CD14-positive monocyte (primary cell): ENCODE results near the gene BMP2K. TPM values are rescaled to one million over a fixed set of nuclear protein-coding genes. Genes with fewer than 3 reads are reported as not detected.

Experiments
- DNase-seq, 3 donors: peaks; one replicate each; pipeline ENCODE4 v3.0.0-alpha.2; 2011 to 2022
- H2AFZ ChIP-seq: 2 replicates; pipeline ENCODE4 v1.6.0; 2012; ENCODE audit warnings: mild to moderate bottlenecking, low read depth, low read length, inconsistent platforms; ENCODE audit not compliant: insufficient read depth, poor library complexity, severe bottlenecking
- H3K27ac ChIP-seq, 2 donors: 1 replicate in 1 of 2; 2 replicates in 1 of 2; pipeline ENCODE4 v1.5.1; 2012 to 2013; ENCODE audit warnings: low read length in 2 of 2, control low read depth in 1 of 2, inconsistent platforms in 1 of 2, low read depth in 1 of 2, mild to moderate bottlenecking in 1 of 2
- H3K27me3 ChIP-seq, 2 donors: one replicate each; pipeline versions ENCODE4 v1.6.0 to v1.6.1; 2011 to 2013; ENCODE audit warnings: low read length in 2 of 2; ENCODE audit not compliant: control insufficient read depth in 2 of 2, insufficient read depth in 2 of 2
- H3K36me3 ChIP-seq, 2 donors: replicated peaks in 1 of 2; 1 replicate in 1 of 2; 2 replicates in 1 of 2; pipeline versions ENCODE4 v1.5.1 to v1.6.1; 2012 to 2013; ENCODE audit warnings: low read length in 2 of 2, control low read depth in 1 of 2, inconsistent platforms in 1 of 2, mild to moderate bottlenecking in 1 of 2; ENCODE audit not compliant: insufficient read depth in 2 of 2, control insufficient read depth in 1 of 2
- H3K4me1 ChIP-seq, 2 donors: 1 replicate in 1 of 2; 2 replicates in 1 of 2; pipeline versions ENCODE4 v1.5.1 to v1.6.1; 2012 to 2013; ENCODE audit warnings: low read length in 2 of 2, control low read depth in 1 of 2, inconsistent platforms in 1 of 2, mild to moderate bottlenecking in 1 of 2, moderate library complexity in 1 of 2; ENCODE audit not compliant: insufficient read depth in 2 of 2, control insufficient read depth in 1 of 2
- H3K4me2 ChIP-seq: replicated peaks from 2 replicates; pipeline ENCODE3; 2012; ENCODE audit warnings: low read length, moderate library complexity, mild to moderate bottlenecking; ENCODE audit not compliant: poor library complexity, severe bottlenecking; ENCODE audit errors: extremely low read depth
- H3K4me3 ChIP-seq, 3 experiments: fragments of 200-600 bp in 1 of 3; sonication (generic) in 1 of 3; replicated peaks in 1 of 3; 1 replicate in 2 of 3; 2 replicates in 1 of 3; pipeline ENCODE4 v1.5.1; 2011 to 2013; ENCODE audit warnings: low read length in 3 of 3, mild to moderate bottlenecking in 3 of 3, control low read depth in 2 of 3, low read depth in 2 of 3, inconsistent platforms in 1 of 3, moderate library complexity in 1 of 3
- H3K79me2 ChIP-seq: 2 replicates; pipeline ENCODE4 v1.6.0; 2012; ENCODE audit warnings: mild to moderate bottlenecking, control low read depth, inconsistent platforms, low read length, moderate library complexity; ENCODE audit not compliant: insufficient read depth
- H3K9ac ChIP-seq: 2 replicates; pipeline ENCODE4 v1.6.0; 2017; ENCODE audit warnings: low read length, mild to moderate bottlenecking; ENCODE audit not compliant: insufficient read depth, poor library complexity, severe bottlenecking
- H3K9me3 ChIP-seq, 2 donors: replicated peaks in 1 of 2; 1 replicate in 1 of 2; 2 replicates in 1 of 2; pipeline versions ENCODE4 v1.5.1 to v1.6.1; 2012 to 2013; ENCODE audit warnings: low read length in 2 of 2, control low read depth in 1 of 2; ENCODE audit not compliant: control insufficient read depth in 1 of 2, insufficient read depth in 1 of 2
- H4K20me1 ChIP-seq: 2 replicates; pipeline ENCODE4 v1.6.0; 2012; ENCODE audit warnings: mild to moderate bottlenecking, low read length, control low read depth, moderate library complexity; ENCODE audit not compliant: insufficient read depth
- H3K27ac Mint-ChIP-seq, 7 donors: one replicate each; pipeline ENCODE4 v1.8.0; 2020; ENCODE audit warnings: mild to moderate bottlenecking in 7 of 7, mixed read lengths in 7 of 7, moderate library complexity in 6 of 7, inconsistent platforms in 2 of 7
- H3K27me3 Mint-ChIP-seq, 3 donors: one replicate each; pipeline ENCODE4 v1.8.0; 2021 to 2022; ENCODE audit warnings: low read depth in 3 of 3, mild to moderate bottlenecking in 3 of 3, mixed read lengths in 3 of 3, moderate library complexity in 3 of 3, inconsistent platforms in 1 of 3
- H3K36me3 Mint-ChIP-seq, 2 donors: one replicate each; pipeline ENCODE4 v1.8.0; 2020; ENCODE audit warnings: mixed read lengths in 2 of 2, inconsistent platforms in 1 of 2, mild to moderate bottlenecking in 1 of 2
- H3K4me1 Mint-ChIP-seq: one replicate; pipeline ENCODE4 v1.8.0; 2020; ENCODE audit warnings: mild to moderate bottlenecking, mixed read lengths
- H3K4me3 Mint-ChIP-seq, 2 donors: one replicate each; pipeline ENCODE4 v1.8.0; 2020; ENCODE audit warnings: mild to moderate bottlenecking in 2 of 2, mixed read lengths in 2 of 2, moderate library complexity in 1 of 2
- H3K9me3 Mint-ChIP-seq, 7 donors: one replicate each; pipeline ENCODE4 v1.8.0; 2020 to 2022; ENCODE audit warnings: mixed read lengths in 7 of 7, mild to moderate bottlenecking in 6 of 7, moderate library complexity in 6 of 7, inconsistent platforms in 2 of 7
- WGBS: methylation state at CpG from one replicate; pipeline ENCODE4 v1.1.5; 2013; ENCODE audit warnings: missing lambda C conversion rate; ENCODE audit not compliant: insufficient coverage; 5-methylcytosine and 5-hydroxymethylcytosine counted together
- intact Hi-C, 2 donors: fragments of 100-400 bp; cut with micrococcal nuclease; formaldehyde crosslinking; loops; one replicate each; pipeline versions ENCODE4 v1.15.0 to v1.15.1; 2023
- polyA plus RNA-seq, 3 donors: library from polyadenylated mRNA; depleted of rRNA in 1 of 3; unstranded in 2 of 3; stranded (reverse) in 1 of 3; fragments of 300-500 nt in 2 of 3; fragments of >200 nt in 1 of 3; fragmentation: Illumina TruSeq in 2 of 3; gene quantifications; 1 replicate in 2 of 3; 2 replicates in 1 of 3; pipeline ENCODE4 v1.2.3, GENCODE V29; 2012 to 2021
- TF ChIP-seq, protein P1 (sequence below): fragments of 200-600 bp; IDR thresholded peaks from one replicate; pipeline ENCODE4 v1.8.0; 2022; ENCODE audit warnings: antibody characterized with exemption, mild to moderate bottlenecking

BMP2K gene
- polyA plus RNA-seq, 3 donors, result 11.8 to 39.7 (median 21.6) TPM

DNA sequence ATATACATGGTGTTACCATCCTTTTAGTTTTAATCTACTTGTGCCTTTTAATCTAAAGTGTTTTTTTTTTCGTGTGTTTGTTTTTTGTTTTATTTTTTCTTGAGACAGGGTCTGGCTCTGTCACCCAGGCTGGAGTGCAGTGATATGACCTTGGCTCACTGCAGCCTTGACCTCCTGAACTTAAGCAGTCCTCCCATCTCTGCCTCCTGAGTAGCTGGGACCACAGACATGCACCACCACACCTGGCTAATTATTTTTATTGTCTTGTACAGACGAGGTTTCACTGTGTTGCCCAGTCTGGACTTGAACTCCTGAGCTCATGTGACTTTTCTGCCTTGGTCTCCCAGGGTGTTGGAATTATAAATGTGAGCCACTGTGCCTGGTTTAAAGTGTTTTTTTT lies 33.1 kb downstream of the BMP2K start:
- H3K27me3 ChIP-seq, result no peaks in the 10 kb centered on the region
- no peak overlapping the region for H2AFZ ChIP-seq
- intact Hi-C loops, result no loop called here
- DNase-seq, result no peak
- H3K36me3 ChIP-seq, result peaks cover 0 to 16% of the 10 kb centered on the region in 2 donors
- Mint-ChIP-seq H3K27me3 (peaks cover 0 to 2% (median 0%) of the 10 kb centered on the region in 3 donors), H3K4me3 (no peak overlapping the region), H3K4me1 (peaks cover 5% of the 10 kb centered on the region), H3K27ac (peak overlapping the region in 3 of 7 donors; percentile 31 to 43 (median 37)), H3K9me3 (peaks cover 9 to 22% (median 15%) of the 10 kb centered on the region in 7 donors), H3K36me3 (peaks cover 23 to 46% of the 10 kb centered on the region in 2 donors)
- H3K4me2 ChIP-seq, result no peak overlapping the region
- TF ChIP-seq, protein P1, sequence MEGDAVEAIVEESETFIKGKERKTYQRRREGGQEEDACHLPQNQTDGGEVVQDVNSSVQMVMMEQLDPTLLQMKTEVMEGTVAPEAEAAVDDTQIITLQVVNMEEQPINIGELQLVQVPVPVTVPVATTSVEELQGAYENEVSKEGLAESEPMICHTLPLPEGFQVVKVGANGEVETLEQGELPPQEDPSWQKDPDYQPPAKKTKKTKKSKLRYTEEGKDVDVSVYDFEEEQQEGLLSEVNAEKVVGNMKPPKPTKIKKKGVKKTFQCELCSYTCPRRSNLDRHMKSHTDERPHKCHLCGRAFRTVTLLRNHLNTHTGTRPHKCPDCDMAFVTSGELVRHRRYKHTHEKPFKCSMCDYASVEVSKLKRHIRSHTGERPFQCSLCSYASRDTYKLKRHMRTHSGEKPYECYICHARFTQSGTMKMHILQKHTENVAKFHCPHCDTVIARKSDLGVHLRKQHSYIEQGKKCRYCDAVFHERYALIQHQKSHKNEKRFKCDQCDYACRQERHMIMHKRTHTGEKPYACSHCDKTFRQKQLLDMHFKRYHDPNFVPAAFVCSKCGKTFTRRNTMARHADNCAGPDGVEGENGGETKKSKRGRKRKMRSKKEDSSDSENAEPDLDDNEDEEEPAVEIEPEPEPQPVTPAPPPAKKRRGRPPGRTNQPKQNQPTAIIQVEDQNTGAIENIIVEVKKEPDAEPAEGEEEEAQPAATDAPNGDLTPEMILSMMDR, result no peak
- H3K9ac ChIP-seq, result no peak overlapping the region
- no peak overlapping the region for H3K4me3 ChIP-seq
- no peaks in the 10 kb centered on the region for H3K4me1 ChIP-seq
- WGBS, result no CpG with 5 or more reads among the region's 2 CpGs
- H3K27ac ChIP-seq, result no peak overlapping the region
- peaks cover 100% of the 10 kb centered on the region for H4K20me1 ChIP-seq
- H3K79me2 ChIP-seq, result peaks cover 99% of the 10 kb centered on the region
- H3K9me3 ChIP-seq, result peaks cover 6 to 14% of the 10 kb centered on the region in 2 donors

DNA sequence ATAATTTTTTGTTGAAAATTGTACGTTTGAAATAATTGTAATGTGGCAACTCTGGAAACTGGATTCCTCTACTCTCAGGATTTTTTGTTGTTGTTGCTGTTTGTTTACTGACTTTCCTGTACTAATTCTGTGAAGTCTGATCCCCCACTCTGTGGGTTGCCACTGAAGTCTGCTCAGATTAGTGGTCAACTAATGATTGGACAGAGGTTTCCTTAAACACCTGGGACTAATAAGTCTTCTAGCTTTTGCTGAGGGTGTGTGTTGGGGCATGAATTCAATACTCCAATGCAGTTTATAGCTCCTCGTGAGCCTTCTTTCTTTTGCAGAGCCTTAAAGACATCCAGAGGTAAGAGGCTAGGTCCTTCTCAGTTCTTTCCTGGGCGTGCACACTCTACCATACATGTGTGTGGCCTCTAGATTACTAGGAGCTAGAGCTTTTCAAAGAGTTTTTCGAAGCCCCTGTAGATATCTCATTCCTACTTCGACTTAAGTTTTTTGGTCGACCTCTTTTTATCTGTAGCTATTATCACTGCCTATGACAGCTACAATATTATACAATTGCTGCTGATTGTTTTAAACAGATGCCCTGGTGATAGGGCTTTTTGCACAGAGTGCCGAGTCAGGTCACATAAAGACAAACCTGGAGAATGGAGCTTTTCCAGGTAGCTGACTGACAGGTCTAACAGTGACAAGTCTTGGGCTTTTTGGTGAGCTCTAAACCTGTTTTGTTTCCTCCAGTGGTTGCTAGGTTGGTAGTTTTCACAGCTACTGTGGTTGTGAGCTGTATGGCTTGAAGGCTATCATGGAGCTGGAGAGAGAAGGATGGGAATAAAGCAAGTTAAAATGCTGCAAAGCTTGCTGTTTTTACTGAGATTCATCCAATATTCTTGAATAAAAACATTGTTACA lies 34.0 kb downstream of the BMP2K start:
- H3K4me1 Mint-ChIP-seq, result peaks cover 5% of the 10 kb centered on the region
- WGBS, result 83% methylated on average over 3 of the region's 7 CpGs

More for the DNA sequence above, 34.0 kb downstream of the BMP2K start:
- peaks cover 98% of the 10 kb centered on the region for H3K79me2 ChIP-seq
- H3K27ac ChIP-seq, result no peak overlapping the region
- H3K4me1 ChIP-seq, result no peaks in the 10 kb centered on the region
- Mint-ChIP-seq H3K4me3 (no peak overlapping the region), H3K9me3 (peaks cover 11 to 23% (median 16%) of the 10 kb centered on the region in 7 donors), H3K27me3 (peaks cover 0 to 2% (median 0%) of the 10 kb centered on the region in 3 donors), H3K36me3 (peaks cover 23 to 47% of the 10 kb centered on the region in 2 donors), H3K27ac (no peak overlapping the region)
- no peaks in the 10 kb centered on the region for H3K27me3 ChIP-seq
- H2AFZ ChIP-seq, result no peak overlapping the region
- no peak for DNase-seq
- no peak overlapping the region for H3K4me2 ChIP-seq
- H3K36me3 ChIP-seq, result peaks cover 0 to 19% of the 10 kb centered on the region in 2 donors
- H4K20me1 ChIP-seq, result peaks cover 99% of the 10 kb centered on the region
- TF ChIP-seq, protein P1, result no peak
- H3K4me3 ChIP-seq, result no peak overlapping the region
- intact Hi-C loops, result no loop called here
- H3K9me3 ChIP-seq, result peaks cover 6 to 16% of the 10 kb centered on the region in 2 donors
- no peak overlapping the region for H3K9ac ChIP-seq
